Esophagus (tissue), 2 donors: ENCODE results near the gene SGF29. TPM values are rescaled to one million over a fixed set of nuclear protein-coding genes. Genes with fewer than 3 reads are reported as not detected.
"Not testable (repeated sequence)": the region's sequence is repeated elsewhere in the genome, so short reads cannot be mapped to it uniquely, and the experiment has no call there.

Experiments
- H3K27ac ChIP-seq, 2 donors: one replicate each; pipeline ENCODE4 v1.5.1; 2013; ENCODE audit warnings: low read depth in 2 of 2, mild to moderate bottlenecking in 2 of 2, inconsistent platforms in 1 of 2, low read length in 1 of 2, moderate library complexity in 1 of 2
- H3K27me3 ChIP-seq, 2 donors: one replicate each; pipeline ENCODE4 v1.6.1; 2013; ENCODE audit warnings: low read length in 2 of 2, control low read depth in 1 of 2, mild to moderate bottlenecking in 1 of 2; ENCODE audit not compliant: insufficient read depth in 2 of 2, control insufficient read depth in 1 of 2
- H3K36me3 ChIP-seq, 2 donors: one replicate each; pipeline ENCODE4 v1.6.1; 2013; ENCODE audit warnings: low read length in 1 of 2; ENCODE audit not compliant: control insufficient read depth in 2 of 2, insufficient read depth in 2 of 2
- H3K4me1 ChIP-seq, 2 donors: one replicate each; pipeline ENCODE4 v1.6.1; 2013; ENCODE audit warnings: low read length in 1 of 2; ENCODE audit not compliant: control insufficient read depth in 2 of 2, insufficient read depth in 2 of 2
- H3K4me3 ChIP-seq, 2 donors: one replicate each; pipeline ENCODE4 v1.5.1; 2013; ENCODE audit warnings: low read length in 2 of 2, mild to moderate bottlenecking in 2 of 2, low read depth in 1 of 2, moderate library complexity in 1 of 2
- H3K9me3 ChIP-seq, 2 donors: one replicate each; pipeline ENCODE4 v1.6.1; 2013; ENCODE audit warnings: mild to moderate bottlenecking in 2 of 2, low read depth in 1 of 2, low read length in 1 of 2, moderate library complexity in 1 of 2; ENCODE audit not compliant: control insufficient read depth in 2 of 2, insufficient read depth in 1 of 2
- WGBS, 2 donors: extraction: QIAGEN DNeasy Blood & Tissue Kit; methylation state at CpG; one replicate each; pipeline ENCODE4 v1.1.7; 2013; 5-methylcytosine and 5-hydroxymethylcytosine counted together
- polyA plus RNA-seq, 2 donors: library from polyadenylated mRNA; stranded (reverse); fragments of 200-250 nt; gene quantifications; one replicate each; pipeline ENCODE4 v1.2.3, GENCODE V29; 2013
- donor health status: healthy with polysubstance abuse.
- donor health status: Bipolar disorder and iron deficiency.

SGF29 gene
- polyA plus RNA-seq, 2 donors, result 16.3 to 17.6 TPM

GRCh38 chr16:28636093-28636823 lies 82.5 kb downstream of the SGF29 start:
- not testable (repeated sequence) for H3K36me3 ChIP-seq, H3K27me3 ChIP-seq, H3K4me3 ChIP-seq, H3K9me3 ChIP-seq, H3K27ac ChIP-seq, H3K4me1 ChIP-seq
- 25 to 44% methylated on average over 5 of the region's 5 CpGs for WGBS, 2 donors

DNA sequence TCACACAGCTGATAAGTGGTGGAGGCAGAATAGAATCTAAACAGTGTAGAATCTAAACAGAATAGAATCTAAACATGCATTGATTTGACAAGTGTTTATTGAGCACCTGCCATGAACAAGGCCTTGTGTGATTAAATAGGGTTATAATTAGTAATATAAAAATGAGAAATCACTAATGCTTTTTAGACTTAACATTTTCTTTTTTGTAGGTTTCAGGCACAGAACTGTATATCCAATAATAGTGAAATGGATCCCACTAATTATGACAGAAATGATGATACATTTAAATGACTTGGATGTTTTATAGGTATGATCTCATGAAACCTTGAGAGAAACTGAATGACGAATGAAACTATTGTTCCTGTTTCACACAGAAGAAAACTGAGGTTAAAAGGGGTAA lies 84.0 kb downstream of the SGF29 start, which contains the start of gene NPIPB8:
Gene NPIPB8 (plus strand): TSS at position 301 of the 400 bp plus-strand sequence. CDS start 296 bp downstream, outside the sequence.
- H3K36me3 ChIP-seq, H3K27me3 ChIP-seq, H3K27ac ChIP-seq, H3K4me3 ChIP-seq, H3K9me3 ChIP-seq, H3K4me1 ChIP-seq: not testable (repeated sequence)
- WGBS, 2 donors, result no CpG with 5 or more reads among the region's 1 CpG

DNA sequence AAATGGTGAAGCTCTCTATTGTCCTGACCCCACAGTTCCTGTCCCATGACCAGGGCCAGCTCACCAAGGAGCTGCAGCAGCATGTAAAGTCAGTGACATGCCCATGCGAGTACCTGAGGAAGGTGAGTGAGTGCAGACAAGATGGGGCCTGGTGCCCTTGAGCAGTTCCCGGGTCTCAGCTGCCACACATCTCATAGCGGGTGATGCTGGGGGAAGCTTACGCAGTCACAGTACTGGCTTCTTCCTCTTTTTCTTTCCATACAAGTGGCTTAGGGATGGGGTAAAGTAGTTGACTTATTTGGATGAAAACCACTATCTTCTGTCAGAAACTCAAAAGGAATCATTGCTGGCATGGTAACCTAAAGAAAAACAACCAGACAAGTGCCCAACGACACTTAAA lies 84.6 kb downstream of the SGF29 start:
- not testable (repeated sequence) for H3K36me3 ChIP-seq, H3K9me3 ChIP-seq, H3K27me3 ChIP-seq, H3K4me1 ChIP-seq, H3K27ac ChIP-seq, H3K4me3 ChIP-seq
- WGBS, 2 donors, result 43 to 45% methylated on average over 4 of the region's 5 CpGs

DNA sequence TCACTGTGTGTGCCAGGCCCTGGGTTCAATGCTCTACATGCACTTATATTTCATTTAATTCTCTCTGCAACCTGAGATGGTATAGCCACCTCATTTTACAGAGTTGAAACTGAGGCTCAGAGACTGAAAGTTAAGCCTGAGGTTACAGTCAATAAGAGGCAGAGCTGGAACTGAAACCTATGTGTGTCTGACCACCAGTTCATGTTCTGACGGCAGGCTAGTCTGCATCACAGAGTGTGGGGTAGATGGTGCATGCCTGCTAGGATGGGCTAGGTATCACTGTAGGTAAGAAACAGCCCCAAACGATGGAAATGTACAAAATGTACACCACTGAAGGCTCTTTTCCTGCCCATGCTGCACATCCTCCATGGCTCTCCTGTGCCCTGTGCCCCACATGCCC lies 86.2 kb downstream of the SGF29 start:
- H3K9me3 ChIP-seq, H3K27ac ChIP-seq, H3K36me3 ChIP-seq, H3K4me3 ChIP-seq, H3K4me1 ChIP-seq, H3K27me3 ChIP-seq: not testable (repeated sequence)
- 58 to 71% methylated on average over 2 of the region's 2 CpGs for WGBS, 2 donors

Other genes with a start within 250 kb of the SGF29 start
- under 1 TPM; 0.21 to 0.77 TPM for gene NPIPB6, start 190.4 kb upstream of the SGF29 start, polyA plus RNA-seq
- 10 to 100 TPM; 41.2 to 49.7 TPM for gene EIF3CL, start 150.1 kb upstream of the SGF29 start, polyA plus RNA-seq
- gene NPIPB7, start 81.6 kb upstream of the SGF29 start, polyA plus RNA-seq, result under 1 TPM in 1 of 2 donors, not detected in 1; 0.10 TPM
- gene CLN3, start 61.8 kb upstream of the SGF29 start, polyA plus RNA-seq, result 10 to 100 TPM; 14.9 to 19.3 TPM
- gene APOBR, start 59.3 kb upstream of the SGF29 start, polyA plus RNA-seq, result 1 to 10 TPM; 1.2 TPM
- under 1 TPM; 0.04 to 0.14 TPM for gene IL27, start 47.1 kb upstream of the SGF29 start, polyA plus RNA-seq
- gene NUPR1, start 14.9 kb upstream of the SGF29 start, polyA plus RNA-seq, result 100 to 1,000 TPM in 1 of 2 donors, 10 to 100 TPM in 1; 88.1 to 161 TPM
- under 1 TPM; 0.05 to 0.43 TPM for gene SULT1A2, start 43.1 kb downstream of the SGF29 start, polyA plus RNA-seq
- 1 to 10 TPM; 5.6 to 7.9 TPM for gene SULT1A1, start 56.1 kb downstream of the SGF29 start, polyA plus RNA-seq
- under 1 TPM in 1 of 2 donors, not detected in 1; 0.06 TPM for gene NPIPB8, start 84.1 kb downstream of the SGF29 start, polyA plus RNA-seq
- gene EIF3C, start 157.5 kb downstream of the SGF29 start, polyA plus RNA-seq, result 100 to 1,000 TPM; 303 to 630 TPM
- under 1 TPM; 0.14 to 0.79 TPM for gene NPIPB9, start 197.9 kb downstream of the SGF29 start, polyA plus RNA-seq